ENCODE data around the gene TRIM77.
"Not testable (repeated sequence)": the region's sequence is repeated elsewhere in the genome, so short reads cannot be mapped to it uniquely, and the experiment has no call there.

The TRIM77 gene

DNA sequence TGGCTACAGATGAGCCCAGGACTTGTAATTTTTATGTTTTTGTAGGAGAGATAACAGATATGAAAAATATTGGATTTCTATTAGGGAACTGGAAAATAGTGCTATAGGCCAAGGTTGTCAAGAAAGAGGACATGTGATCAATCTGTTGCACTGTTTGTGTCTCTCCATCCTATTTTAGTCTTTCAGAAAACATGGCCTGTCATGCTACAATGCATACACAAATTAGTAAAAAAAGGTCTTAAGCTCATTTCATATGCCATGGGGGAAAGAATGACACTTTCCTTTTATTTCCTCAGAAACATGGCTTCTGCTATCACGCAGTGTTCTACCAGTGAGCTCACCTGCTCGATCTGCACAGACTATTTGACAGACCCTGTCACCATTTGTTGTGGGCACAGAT, at the start of gene TRIM77:
Gene TRIM77, plus strand, starts transcription at position 301 of the 400 bp plus-strand sequence. Its CDS starts 0 bp downstream, at position 301.
- DNase-seq: not testable (repeated sequence)

DNA sequence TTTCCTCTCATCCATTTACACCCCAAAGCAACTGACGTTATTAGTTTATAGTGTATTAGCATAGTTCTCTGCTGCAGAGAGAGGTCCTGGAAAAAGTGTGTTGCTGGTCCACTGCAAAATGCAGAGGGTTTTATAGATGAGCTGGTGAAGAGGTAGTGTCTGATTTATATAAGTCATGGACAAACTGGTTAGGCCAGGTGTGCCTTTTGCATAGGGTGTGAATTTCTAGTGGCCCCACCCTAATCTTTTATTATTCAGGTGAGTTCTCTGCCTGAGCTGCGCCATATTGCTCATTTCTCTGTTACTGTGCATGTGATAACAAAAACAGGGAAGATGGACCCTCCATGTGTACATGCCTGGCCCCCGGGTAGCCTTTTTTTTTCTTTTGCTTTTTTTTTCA, 43.1 kb upstream of the TRIM77 start:
- no peak for DNase-seq

GRCh38 chr11:89668158-89668557, 41.9 kb upstream of the TRIM77 start:
- not testable (repeated sequence) for DNase-seq

DNA sequence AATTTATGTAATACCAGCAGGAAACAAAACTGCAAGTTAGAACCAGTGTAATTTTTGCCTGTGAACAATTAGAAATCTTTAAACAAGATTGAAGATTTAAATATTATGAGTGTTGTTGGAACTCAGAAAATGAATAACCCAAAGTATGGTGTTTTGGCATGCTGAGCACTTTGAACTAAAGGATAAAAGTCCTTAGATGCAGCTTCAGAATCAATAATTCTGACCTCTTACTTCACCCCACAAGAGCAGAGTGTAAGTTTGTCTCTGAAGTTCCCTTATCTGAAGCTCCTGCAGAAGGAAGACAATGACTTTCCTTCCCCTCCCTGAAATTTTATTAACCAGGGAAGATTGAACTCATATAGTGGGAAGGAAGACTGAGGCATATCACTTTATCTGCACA, 40.5 kb upstream of the TRIM77 start:
- not testable (repeated sequence) for DNase-seq

DNA sequence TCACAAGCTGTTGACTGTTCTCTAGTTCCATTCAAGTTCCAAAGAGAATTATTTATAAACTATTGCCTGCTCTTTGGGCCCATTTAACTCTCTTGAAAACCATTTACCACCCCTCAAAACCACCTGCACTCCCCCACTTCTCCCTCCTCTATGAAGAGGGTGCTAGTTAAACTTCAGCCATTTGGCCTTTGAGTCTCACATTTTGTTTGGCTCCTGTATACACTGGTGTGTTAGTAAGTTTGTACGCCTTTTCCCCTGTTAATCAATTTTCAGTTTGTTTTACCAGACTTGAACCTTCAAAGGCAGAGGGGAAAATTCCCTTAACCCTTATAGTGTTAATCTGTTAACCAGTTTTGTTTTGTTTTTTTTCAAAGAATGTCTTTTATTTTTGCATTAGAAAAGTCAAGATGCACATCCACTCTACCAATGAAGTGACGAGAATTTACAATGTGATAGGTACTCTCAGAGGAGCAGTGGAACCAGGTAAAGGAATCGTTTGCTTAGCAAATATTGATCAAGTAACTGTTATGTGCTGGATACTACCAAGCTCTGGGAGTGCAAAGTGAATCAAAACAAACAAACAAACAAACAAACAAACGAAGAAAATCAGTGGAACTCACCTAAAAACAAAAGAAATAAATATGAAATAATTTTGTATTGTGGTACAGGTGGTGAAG, 40.0 kb upstream of the TRIM77 start:
- DNase-seq: not testable (repeated sequence)

- DNase-seq: not testable (repeated sequence)
These were observed 37.6 kb upstream of the TRIM77 start for GRCh38 chr11:89672547-89672946.

- DNase-seq: not testable (repeated sequence)
These were observed 36.7 kb upstream of the TRIM77 start for GRCh38 chr11:89673380-89673779.

DNA sequence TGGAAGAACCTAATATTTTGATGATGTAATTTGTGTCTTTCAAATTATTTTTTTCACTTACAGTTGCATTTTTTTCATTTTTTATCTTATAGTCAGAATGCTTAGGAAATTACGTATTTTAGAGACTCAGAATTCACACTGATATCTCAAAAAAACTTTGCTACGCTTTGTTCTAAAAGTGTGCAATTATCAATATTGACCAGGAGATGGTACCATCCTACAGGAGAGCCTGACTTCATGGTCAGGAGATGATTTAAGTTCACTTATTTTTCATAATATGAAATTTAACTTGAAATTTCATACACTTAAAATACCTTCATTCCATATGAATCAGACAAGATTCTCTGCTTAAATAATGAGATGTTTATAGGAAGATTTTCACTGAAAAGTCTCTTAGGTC, 34.7 kb upstream of the TRIM77 start:
- DNase-seq: not testable (repeated sequence)

DNA sequence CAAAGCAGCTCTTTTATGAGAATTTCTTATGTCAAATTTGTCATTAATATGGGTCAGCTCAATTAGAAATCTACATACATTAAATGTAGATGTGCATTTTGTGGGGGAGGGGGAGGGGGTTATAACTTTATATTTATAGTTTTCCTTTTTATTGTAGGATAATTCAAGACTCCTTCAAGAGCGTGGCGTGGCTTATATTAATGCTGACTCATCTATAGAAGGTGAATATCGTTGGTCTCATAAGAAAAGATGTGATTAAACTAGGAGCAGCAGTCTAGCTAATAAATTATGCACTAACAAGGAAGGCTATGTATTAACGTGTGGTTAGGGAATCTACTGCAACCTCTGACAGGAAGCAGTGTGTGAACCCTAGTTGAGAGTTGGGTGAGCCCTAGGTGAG, 34.2 kb upstream of the TRIM77 start:
- not testable (repeated sequence) for DNase-seq

DNA sequence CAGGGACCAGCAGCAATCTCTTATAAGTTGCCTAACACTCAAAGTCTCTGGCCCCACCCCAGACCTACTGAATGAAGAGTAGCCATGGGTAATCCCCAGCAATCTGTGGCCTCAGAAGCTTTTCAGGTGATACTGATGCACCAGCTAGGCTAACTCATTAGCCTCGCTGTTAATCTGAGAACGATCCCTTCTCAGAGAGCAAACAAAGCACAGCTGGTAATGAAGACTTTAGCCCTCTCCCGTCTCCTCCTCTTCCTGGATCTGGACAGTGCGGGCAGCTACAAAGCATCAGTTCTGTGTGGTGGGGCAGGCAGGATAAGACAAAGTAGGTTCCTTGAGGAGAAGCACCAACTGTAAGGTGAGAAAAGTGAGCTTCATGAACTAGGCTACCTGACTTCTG, 3.0 kb upstream of the TRIM77 start:
- not testable (repeated sequence) for DNase-seq

DNA sequence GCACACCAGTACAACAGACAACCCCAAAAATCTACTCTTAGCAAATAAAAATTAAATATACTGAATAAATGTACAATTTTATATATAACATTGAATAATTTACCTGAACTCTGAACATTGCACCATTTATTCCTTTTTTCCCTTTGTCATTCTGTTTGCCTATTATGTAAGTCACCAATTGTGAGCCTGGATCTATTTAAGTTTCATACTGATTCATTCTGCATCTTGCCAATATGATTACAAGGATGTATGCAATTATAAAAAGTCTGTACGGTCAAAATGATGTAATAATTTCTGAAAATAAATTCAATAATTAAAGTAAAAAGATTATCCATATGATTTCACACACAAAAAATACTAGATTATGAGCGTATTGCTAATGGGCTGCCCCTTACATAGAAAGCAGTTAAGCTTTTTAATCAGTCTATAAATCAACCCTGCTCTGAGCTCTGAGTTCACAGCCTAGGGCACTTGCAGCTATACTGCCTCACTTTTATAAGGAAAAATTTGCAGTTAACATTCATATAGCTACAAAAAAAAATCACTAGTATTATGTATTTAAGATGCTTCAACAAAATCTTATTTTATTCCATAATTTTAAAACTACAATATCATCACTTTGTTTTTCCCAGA, 14.9 kb downstream of the TRIM77 start:
- DNase-seq: not testable (repeated sequence)

GRCh38 chr11:89730215-89730614, 20.1 kb downstream of the TRIM77 start:
- not testable (repeated sequence) for DNase-seq

DNA sequence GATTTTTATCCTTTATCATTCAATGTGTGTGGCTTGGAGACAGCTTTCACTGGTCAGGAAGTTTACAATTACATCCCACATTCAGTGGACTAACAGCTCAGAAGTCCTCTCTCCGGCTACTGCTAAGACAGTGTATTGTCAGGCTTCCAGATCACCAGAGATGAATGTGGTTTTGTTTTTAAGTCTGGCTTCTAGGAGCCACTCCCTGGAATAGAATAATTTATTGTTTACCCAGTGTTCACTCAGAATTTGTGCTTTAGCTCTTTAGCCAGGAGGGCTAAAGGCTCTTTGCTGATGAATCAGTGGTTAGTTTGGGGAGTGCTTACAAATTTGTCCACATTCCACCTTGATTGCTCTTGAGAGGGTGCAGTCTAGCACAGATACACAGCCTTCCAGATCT, 26.5 kb downstream of the TRIM77 start:
- DNase-seq: no peak

DNA sequence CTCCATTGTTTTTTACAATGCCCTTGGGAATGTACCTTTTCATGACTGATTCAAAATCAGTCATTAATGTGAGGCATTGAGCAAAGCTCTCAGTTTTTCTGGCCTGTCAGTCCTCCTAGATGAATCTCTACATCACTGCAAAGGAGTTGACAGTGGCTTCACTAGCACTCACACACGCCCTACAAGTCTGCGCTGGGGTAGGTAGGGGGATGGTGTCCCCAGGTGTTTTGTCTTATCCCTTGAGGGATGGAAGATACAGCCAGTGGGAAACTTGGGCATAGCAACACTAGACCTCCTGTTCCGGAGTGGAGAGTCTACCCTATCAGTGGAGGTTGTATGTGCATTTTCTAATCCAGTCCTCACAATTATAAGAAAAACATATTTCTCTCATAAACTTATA, 27.0 kb downstream of the TRIM77 start:
- no peak for DNase-seq

DNA sequence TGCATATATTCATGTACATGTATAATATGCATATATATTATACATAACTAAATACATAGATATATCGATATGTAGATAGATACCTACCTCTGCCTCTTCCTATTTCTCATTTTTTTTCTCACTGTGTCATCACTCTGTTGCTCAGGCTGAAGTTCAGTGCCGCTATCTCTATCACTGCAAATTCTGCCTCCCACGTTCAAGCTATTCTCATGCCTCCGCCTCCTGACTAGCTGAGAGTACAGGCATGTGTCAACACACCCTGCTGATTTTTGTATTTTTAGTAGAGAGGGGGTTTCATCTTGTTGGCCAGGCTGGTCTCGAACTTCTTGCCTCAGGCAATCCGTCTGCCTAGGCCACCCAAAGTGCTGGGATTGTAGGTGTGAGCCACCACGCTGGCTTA, 31.3 kb downstream of the TRIM77 start:
- not testable (repeated sequence) for DNase-seq

GRCh38 chr11:89744158-89744557, 34.1 kb downstream of the TRIM77 start:
- DNase-seq: not testable (repeated sequence)

DNA sequence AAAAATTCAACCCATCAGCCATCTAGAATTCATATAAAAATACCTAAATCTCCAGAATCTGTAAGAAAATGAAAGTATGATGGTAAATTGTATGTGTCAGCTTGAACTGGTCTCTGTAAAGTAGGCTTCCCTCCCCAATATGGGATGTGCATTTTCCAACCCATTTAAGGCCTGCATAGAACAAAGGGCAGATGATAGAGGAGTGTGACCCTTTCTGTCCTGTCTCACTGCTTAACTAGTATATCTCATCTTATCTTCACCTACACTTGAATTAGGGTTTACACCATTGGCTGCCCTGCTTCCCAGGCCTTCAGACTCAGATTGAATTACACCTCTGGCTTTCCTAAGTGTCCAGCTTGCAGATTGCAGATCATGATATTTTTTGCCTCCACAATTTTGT, 40.7 kb downstream of the TRIM77 start:
- DNase-seq: not testable (repeated sequence)
